Measurements from ENCODE around the gene ZNF334.

GRCh38 chr20:46494077-46494476 is 19.3 kb downstream of the ZNF334 start:
- no peak for TF ChIP-seq POLR2A (IDR thresholded peaks at IDR 0.05)
- no peak for TF ChIP-seq CTCF (IDR thresholded peaks at IDR 0.05)
- TF ChIP-seq POLR2AphosphoS5 (IDR thresholded peaks at IDR 0.05): no peak

All from stomach (tissue), 4 donors.